Purkinje cell (primary cell): ENCODE data around the gene SLC8A2. TPM values are rescaled to one million over a fixed set of nuclear protein-coding genes. Genes with fewer than 3 reads are reported as not detected.

Experiments
- polyA plus RNA-seq: library from polyadenylated mRNA; unstranded; fragments of >200 nt; fragmentation: Nextera tagmentation; gene quantifications from 2 replicates; pipeline ENCODE4 v1.2.1, GENCODE V29; 2014

Gene SLC8A2, protein sequence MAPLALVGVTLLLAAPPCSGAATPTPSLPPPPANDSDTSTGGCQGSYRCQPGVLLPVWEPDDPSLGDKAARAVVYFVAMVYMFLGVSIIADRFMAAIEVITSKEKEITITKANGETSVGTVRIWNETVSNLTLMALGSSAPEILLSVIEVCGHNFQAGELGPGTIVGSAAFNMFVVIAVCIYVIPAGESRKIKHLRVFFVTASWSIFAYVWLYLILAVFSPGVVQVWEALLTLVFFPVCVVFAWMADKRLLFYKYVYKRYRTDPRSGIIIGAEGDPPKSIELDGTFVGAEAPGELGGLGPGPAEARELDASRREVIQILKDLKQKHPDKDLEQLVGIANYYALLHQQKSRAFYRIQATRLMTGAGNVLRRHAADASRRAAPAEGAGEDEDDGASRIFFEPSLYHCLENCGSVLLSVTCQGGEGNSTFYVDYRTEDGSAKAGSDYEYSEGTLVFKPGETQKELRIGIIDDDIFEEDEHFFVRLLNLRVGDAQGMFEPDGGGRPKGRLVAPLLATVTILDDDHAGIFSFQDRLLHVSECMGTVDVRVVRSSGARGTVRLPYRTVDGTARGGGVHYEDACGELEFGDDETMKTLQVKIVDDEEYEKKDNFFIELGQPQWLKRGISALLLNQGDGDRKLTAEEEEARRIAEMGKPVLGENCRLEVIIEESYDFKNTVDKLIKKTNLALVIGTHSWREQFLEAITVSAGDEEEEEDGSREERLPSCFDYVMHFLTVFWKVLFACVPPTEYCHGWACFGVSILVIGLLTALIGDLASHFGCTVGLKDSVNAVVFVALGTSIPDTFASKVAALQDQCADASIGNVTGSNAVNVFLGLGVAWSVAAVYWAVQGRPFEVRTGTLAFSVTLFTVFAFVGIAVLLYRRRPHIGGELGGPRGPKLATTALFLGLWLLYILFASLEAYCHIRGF
- polyA plus RNA-seq, result 0.24 and 3.9 TPM in 2 replicates

DNA sequence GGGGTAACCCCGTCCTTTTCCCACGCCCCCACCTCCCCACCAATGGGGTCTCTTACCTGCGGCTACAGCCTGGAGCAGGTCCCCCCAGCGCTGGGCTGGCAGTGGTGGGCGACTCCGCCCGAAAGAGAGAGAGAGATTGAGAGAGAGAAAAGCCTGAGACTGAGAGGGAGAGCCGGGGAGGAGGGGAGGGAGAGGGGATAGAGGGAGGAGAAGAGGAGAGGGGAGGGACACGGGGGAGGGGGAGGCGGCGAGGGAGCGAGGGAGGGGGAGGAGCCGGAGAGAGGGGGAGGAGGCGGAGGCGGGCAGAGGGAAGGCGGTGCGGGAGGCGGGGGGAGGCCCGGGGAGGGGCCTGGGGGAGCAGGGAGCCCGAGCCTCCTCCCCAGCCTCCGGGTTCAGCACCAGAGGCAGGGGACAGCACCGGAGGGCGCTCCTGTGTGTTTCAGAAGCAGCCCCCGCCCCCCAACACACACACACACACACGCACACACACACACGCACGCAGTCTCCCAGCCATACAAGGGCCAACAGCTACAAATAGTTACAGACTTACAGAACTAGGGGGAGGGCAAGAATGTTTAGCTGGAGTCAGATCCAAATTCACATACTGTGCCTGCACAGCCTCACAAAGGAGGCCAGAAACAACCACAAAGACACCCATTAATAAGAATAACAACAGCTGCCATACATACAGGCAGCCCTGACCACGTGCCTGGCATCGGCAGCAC is at the start of gene SLC8A2:
Gene SLC8A2 (minus strand): TSS at position 161 of the 725 bp plus-strand sequence. CDS start 5,490 bp downstream, outside the sequence.

DNA sequence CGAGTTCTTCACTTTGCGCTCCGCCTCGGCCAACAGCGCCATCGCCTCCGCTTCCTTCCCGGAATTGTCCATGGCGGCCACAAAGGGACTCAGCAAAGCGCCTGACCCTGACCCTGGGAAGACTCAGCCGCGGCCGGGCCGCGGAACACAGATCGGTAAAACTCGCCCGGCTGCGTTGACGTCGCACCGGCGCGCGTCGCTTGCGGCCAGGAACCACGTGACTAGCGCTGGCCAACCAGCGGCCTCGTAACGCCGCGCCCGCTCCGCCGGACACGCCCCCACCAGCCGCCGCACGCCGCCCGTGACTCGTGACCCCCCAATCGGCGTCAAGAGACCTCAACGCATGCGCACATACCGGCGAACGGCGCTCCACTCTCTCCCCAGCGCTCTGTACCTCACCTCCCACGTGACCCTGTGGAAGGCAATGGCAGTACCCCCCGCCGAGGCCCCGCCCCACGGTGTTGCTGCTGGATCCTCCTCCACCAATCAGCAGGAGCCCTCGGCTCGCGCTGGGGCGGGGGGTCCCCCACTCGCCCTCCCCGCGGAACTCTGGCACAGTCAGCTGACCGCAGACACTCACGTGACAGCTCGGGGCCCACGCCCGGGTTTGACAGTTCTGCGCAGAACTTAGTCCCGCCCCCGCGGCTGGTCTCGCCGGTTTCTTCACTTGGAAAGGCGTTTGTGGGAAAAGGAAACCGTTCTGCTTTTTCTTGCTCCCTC is 43.3 kb upstream of the SLC8A2 start, which contains the start of gene NAPA:
Gene NAPA (minus strand): TSS at position 195 of the 720 bp plus-strand sequence. CDS start 123 bp downstream, at position 72.

GRCh38 chr19:47483800-47484690 is 12.4 kb upstream of the SLC8A2 start, which contains the start of gene KPTN:
Gene KPTN (minus strand): TSS chr19:47484219. CDS start chr19:47484160, 59 bp downstream.

DNA sequence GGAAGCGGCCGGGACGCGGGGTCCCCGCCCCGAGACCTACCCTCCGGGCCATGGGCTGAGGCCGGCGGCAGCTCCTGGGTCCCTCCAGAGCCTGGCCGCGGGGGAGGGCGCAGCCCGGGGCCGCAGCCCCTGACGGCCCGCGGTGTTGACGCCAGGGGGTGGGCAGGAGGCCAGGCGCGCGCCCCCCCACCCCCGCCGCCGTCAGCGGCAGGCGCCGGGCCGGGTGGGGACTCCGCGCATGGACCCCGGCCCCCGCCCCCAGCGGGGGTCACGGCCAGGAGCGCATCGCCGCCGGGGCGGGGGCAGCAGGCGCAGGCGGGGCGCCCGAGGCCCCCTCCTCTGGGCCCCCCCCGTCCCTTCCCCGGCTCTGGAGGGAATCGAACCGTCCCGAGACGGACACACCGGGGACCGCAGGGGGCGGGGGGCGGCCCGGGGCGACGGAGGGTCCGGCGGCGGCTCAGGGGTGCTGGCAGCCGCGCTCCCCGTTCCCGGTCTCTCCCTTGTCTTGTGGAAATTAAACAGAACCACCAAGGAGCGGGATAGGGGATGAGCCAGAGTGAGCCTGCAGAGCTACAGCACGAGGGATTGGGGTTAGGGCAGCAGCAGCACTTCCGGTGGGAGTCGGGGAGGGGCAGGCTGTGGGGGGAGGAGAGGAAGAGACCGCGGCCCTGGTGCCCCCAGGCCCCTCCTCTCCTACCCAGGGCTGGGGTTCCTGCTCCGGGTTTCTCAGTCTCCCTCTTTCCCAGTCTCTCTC is 52.5 kb downstream of the SLC8A2 start, which contains the start of gene MEIS3:
Gene MEIS3 (minus strand): TSS at position 498 of the 754 bp plus-strand sequence. CDS start 446 bp downstream, at position 52.

Other genes starting within 250 kb of the SLC8A2 start
- gene BBC3, start 240.7 kb downstream of the SLC8A2 start, polyA plus RNA-seq, result 0.42 TPM in 1 of 2 replicates, not detected in the other
- gene CCDC9, start 215.4 kb downstream of the SLC8A2 start, polyA plus RNA-seq, result 0.11 TPM in 1 of 2 replicates, not detected in the other
- 1.4 TPM in 1 of 2 replicates, not detected in the other for gene INAFM1, start 197.0 kb downstream of the SLC8A2 start, polyA plus RNA-seq
- 0.13 TPM in 1 of 2 replicates, not detected in the other for gene C5AR1, start 162.0 kb downstream of the SLC8A2 start, polyA plus RNA-seq
- not detected in 2 replicates for gene C5AR2, start 139.7 kb downstream of the SLC8A2 start, polyA plus RNA-seq
- gene DHX34, start 122.6 kb downstream of the SLC8A2 start, polyA plus RNA-seq, result 0.32 and 0.81 TPM in 2 replicates
- 0.31 and 7.3 TPM in 2 replicates for gene MEIS3, start 52.4 kb downstream of the SLC8A2 start, polyA plus RNA-seq
- 3.1 and 5.1 TPM in 2 replicates for gene KPTN, start 12.3 kb upstream of the SLC8A2 start, polyA plus RNA-seq
- 72.5 and 109 TPM in 2 replicates for gene NAPA, start 43.2 kb upstream of the SLC8A2 start, polyA plus RNA-seq
- not detected in 2 replicates for gene ZNF541, start 101.3 kb upstream of the SLC8A2 start, polyA plus RNA-seq
- gene BICRA, start 137.2 kb upstream of the SLC8A2 start, polyA plus RNA-seq, result 0.50 and 0.60 TPM in 2 replicates
- 0.07 and 0.11 TPM in 2 replicates for gene EHD2, start 241.5 kb upstream of the SLC8A2 start, polyA plus RNA-seq